ENCODE measurements around the gene NCOA5.

NCOA5 gene

DNA sequence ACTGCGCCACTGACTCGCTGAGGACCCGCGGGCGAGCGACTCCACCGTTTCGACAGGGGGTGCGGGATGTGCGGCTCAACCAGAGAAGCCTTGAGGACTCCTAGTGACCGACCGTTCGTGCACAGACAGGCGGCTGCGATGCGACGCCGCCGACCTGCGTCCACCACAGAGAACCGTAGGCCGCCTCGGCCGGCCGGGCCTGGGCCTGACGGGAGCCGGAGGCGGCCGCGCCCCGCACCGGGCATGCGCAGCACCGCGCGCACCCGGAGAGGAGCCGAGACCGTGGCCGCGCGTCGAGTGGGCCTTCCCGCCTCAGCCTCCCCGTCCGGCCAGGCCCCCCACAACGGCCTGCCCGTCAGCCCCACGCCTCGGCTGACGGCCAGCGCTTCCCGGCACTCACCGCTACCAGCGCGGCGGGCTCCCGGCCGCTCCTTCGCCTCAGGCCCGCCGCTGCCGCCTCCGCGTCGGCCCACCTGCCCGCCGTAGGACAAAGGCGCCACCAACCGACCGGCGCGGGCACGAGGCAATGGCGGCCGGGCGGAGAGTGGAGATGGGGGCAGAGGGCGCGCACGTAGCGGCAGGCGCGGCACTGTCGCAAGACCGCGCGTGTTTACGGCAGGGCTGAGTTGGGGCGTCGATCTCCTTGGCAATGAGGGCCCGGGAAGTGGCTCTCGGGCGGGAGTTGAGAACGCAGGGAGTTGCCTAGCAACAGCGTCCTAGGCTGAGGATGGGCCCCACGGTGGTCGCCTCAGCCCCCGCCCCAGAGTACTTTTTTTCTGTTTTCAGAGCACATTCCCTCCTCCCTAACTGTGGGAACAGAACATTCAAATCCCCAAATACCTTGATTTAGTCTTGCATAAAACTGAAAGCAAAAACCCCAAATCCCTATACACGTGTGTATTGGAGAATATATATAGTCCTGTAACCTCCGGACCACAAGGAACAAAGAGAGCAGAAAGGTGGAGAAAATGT lies at the start of gene NCOA5:
TSS of gene NCOA5 (minus strand) at position 546 of the 972 bp plus-strand sequence. CDS start 10,538 bp downstream, outside the sequence.
- DNase-seq: peak; percentile 85

GRCh38 chr20:46139266-46139889 lies 49.6 kb upstream of the NCOA5 start:
- DNase-seq: no peak

GRCh38 chr20:46137816-46138215 lies 48.1 kb upstream of the NCOA5 start:
- no peak for DNase-seq

DNA sequence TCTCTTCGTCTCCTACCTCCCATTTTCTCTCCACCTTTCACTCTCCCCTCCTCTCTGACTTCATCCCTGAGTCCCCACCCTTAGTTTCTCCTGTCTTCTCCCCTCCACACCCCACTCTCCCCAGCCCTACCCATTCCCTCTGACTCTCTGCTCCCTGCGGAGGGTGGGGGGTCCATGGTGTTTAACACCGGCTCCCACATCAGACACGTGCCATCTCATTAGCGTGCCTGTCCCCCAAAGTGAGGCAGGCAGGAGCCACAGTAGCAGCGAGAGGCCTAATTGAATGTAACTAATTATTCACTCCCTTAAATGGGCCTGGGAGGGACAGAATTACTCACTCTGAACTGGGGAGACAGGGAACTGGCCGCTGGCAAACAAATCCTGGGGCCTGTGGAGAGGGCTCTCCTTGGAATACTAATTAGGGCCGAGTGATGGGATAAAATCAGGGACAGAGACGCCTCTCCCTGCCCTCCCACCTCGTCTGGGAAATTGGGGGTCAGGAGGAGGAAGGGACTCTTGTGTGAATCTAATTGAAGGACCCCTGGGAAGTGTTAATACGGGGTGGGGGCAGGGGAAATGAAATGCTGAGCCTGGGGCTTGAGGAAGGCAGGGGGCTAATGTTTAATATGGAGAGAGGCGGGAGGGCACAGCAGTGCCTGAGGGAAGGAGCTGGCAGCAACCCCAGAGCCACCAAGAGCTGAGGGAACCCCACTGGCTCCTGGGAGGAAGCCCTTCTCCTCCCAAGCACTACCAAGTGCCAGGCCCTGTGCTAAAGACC lies 46.3 kb upstream of the NCOA5 start:
- no peak for DNase-seq

DNA sequence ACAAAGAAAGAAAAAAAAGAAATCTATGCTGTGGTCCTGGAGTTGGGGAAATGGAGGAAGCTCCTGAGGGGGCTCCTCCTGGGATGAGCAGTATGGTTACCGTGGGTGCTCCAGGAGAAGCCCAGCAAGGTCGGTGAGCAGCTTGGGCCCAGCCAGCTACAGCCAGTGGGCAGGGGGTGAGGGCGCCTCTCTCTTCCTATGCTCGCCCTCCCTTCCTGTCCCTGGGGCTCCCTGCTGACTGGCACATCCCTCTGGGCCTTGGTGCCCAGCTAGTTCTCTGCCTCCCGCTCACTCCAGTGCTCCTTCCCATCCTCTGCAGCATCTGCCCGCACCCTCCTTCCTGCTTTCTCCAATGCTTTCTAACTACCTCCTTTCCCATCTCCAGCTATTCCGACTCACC lies 45.0 kb upstream of the NCOA5 start:
- DNase-seq: no peak

DNA sequence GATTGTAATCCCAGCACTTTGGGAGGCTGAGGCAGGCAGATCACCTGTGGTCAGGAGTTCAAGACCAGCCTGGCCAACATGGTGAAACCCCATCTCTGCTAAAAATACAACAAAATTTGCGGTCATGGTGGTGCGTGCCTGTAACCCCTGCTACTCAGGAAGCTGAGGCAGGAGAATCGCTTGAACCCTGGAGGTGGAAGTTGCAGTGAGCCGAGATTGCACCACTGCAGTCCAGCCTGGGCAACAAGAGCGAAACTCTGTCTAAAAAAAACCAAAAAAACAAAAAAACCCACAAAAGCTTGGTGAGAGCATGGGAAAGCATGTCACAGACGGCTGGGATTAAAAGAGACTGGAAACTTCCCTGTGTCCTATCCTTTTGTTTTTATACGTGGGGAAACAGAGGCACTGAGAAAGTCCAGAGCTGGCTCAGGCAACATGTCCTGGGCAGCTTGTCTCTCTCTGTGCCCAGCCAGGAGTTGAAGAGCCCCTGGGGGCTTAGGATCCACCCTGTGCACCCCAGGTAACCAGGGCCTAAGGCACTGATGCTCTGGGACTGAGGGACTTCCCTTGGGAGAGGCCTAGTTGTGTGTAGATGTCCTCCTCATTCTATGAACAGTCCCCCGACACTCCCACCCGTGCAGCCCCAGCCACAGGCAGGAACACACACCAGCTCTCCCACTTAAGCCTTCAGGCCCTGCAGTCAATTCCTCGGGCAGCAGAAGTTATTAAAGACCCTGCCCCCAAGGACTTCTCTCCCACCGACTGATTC lies 44.3 kb upstream of the NCOA5 start:
- DNase-seq: no peak

GRCh38 chr20:46132705-46133120 lies 43.0 kb upstream of the NCOA5 start:
- DNase-seq: peak; percentile 38

DNA sequence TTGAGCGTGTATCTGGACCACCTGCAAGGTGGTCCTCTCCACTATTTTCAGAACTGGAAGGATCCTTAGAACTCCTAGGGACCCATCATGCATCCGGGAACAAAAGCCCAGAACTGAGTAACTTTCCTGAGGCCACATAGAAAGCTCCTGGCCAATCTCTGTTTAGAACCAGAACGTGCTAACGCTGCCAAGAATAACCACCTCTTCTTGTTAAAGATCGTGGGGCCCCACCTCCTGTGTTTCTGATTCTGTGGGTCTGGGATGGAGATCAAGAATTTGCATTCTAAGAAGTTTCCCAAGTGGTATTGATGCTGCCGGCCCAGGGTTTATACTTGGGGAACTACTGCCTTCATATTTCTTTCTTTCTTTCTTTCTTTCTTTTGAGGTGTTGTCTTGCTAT lies 41.6 kb upstream of the NCOA5 start:
- no peak for DNase-seq

DNA sequence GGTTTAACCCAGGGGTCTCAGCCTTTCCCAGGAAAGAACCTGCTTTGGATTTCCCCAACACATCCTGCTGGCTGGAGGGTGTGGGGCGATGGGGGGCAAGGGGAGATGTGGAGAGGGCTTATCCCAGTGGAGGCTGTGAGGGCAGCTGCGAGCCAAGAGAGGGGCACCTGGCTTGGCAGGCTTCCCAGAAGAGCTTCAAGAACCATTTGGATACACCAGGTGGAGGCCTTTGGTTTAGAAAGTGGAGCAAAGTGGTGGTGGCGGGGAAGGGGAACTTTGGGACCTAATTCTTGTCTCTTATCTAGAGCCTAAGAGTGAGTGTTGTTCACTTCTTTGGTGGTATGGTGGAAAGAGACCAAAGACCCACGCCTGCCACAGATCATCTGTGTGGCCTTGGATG lies 40.8 kb upstream of the NCOA5 start:
- DNase-seq: no peak

GRCh38 chr20:46129955-46130481 lies 40.3 kb upstream of the NCOA5 start:
- no peak for DNase-seq

- no peak for DNase-seq
Measured at GRCh38 chr20:46128310-46129151, 38.8 kb upstream of the NCOA5 start.

DNA sequence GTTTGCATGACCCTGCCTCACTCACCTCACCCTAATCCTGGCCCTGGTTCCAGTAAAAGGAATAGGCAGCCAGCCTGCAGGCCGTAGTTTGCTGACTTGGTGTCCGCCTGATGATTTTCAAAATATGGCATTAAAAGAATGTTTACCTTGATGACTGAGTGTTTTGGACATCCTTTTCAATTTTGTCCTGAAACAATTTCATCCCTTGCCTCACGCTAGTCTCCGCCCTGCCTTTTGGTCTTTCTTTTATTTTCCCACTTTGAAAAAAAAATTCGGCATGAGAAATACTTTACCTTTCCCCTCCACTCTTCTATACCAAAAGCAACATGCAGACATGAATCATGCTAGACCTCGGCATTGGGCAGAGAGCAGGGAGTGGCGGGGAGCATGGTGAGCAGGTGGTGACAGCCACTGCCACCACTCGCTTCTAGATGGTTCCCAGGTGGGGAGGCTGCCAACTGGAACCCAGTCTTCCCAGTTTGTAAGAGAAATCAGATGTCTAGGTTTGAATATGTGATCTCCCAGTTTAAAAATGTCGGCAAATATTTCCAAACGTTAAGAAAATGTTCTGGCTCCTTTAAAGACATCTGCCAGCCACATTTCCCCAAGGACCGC lies 37.7 kb upstream of the NCOA5 start:
- no peak for DNase-seq

- no peak for DNase-seq
Measured at GRCh38 chr20:46126440-46127056, 36.8 kb upstream of the NCOA5 start.

- DNase-seq: no peak
Measured at GRCh38 chr20:46123482-46124245, 33.9 kb upstream of the NCOA5 start.

DNA sequence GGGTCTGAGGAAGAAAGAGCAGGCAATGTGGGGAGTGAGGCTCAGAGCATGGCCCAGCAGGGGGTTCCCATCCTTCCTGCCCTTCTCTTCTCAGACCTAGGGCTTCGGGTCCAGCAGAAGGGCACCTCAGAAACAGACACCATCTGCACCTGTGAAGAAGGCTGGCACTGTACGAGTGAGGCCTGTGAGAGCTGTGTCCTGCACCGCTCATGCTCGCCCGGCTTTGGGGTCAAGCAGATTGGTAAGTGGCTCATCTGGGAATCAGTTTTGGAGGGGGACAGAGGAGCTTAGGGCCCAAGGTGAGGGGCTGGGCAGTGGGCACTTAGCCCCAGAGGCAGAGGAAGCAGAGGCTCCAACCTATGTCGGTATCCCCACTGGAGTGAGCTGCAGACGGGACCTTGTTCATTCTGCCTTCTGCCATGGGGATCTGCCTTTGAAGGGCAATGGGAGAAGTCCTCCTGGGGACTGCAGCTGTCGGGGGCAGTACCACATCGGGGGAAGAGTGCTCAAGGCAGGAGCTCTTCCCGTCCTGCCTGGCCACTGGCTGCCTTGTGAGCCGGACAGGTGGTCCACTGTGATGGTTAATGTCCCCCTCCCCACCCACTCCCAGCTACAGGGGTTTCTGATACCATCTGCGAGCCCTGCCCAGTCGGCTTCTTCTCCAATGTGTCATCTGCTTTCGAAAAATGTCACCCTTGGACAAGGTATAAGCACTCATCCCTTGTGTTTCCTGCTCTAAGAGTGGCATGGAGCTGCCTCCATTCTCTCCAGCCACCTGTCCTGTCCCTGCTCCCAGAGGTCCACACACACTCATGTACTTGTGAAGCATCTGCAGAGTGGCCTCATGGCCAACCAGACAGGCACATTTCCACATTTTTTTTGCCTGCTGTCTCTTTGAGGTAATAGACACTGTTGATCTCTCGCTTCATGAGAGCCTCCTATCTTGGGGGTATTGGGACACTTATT lies 33.0 kb upstream of the NCOA5 start:
- DNase-seq: no peak

DNA sequence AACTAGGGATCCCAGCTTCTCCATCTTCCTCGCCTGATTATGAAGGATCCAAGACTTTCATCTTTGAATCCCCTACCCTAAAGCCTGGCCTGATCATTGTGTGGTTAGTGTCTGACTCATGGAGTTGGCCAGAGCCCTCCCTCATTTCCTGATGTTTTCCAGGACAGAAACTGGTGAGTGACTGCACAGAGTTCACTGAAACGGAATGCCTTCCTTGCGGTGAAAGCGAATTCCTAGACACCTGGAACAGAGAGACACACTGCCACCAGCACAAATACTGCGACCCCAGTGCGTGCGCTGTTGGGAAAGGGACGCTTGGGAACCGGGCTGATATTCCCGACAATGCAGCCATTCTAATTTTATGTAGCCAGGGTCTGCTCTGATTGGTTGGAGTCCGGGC lies 32.3 kb upstream of the NCOA5 start:
- no peak for DNase-seq

DNA sequence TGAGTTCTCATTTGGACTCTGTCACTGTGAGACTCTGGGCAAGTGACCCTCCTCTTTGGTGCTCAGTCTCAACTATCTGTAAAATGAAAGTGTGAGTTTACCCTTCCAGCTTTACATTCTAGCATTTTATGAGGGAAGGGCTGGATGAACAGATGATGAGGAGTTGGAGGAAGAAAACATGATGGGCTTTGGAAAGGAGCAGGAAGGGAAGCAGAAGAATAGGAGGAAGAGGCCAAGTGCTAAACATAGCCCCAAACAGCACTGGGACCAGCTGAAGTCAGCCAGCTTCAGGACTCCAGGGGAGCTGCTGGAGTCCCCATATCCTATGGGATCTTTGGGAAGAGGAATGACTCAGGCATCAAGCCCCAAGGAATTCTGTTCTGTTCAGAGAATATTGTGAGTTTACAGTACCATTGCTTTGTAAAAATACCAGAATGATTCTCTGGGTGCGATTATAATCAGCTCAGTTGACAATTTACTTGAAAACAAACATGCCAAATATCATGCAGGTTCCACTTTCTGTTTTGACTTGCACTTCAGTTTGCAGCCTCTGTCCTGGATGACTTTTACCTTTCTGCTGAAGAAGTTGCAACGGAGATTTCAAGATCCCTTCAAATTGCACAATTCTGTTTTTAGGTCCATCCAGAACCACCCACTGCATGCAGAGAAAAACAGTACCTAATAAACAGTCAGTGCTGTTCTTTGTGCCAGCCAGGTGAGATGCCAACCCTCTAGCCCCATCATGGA lies 31.6 kb upstream of the NCOA5 start:
- DNase-seq: no peak

- no peak for DNase-seq
Measured at GRCh38 chr20:46120136-46120535, 30.4 kb upstream of the NCOA5 start.
